H9 (cell line): ENCODE data around the gene DTNA. TPM values are rescaled to one million over a fixed set of nuclear protein-coding genes. Genes with fewer than 3 reads are reported as not detected.

ENCODE experiments used
- DNase-seq: peaks from one replicate; pipeline ENCODE4 v3.0.0-alpha.2; 2017
- H2AFZ ChIP-seq: one replicate; pipeline ENCODE4 v1.6.1; 2013; ENCODE audit warnings: mild to moderate bottlenecking, low read length, control low read depth, moderate library complexity
- H2AK5ac ChIP-seq: 2 replicates; pipeline ENCODE4 v1.6.1; 2013; ENCODE audit warnings: low read length, control low read depth, mixed read lengths; ENCODE audit not compliant: insufficient read length
- H2BK120ac ChIP-seq: one replicate; pipeline ENCODE4 v1.6.1; 2013; ENCODE audit warnings: low read depth, mild to moderate bottlenecking, low read length, control low read depth, inconsistent platforms; ENCODE audit not compliant: poor library complexity, severe bottlenecking
- H2BK12ac ChIP-seq: 2 replicates; pipeline ENCODE4 v1.6.1; 2013; ENCODE audit warnings: low read length, control low read depth, mixed read lengths, low read depth; ENCODE audit not compliant: insufficient read length
- H2BK15ac ChIP-seq: 2 replicates; pipeline ENCODE4 v1.6.1; 2013; ENCODE audit warnings: low read depth, low read length, control low read depth
- H2BK20ac ChIP-seq: one replicate; pipeline ENCODE4 v1.6.1; 2013; ENCODE audit warnings: low read depth, mild to moderate bottlenecking, low read length, control low read depth, inconsistent platforms; ENCODE audit not compliant: poor library complexity, severe bottlenecking
- H2BK5ac ChIP-seq: 2 replicates; pipeline ENCODE4 v1.6.1; 2013; ENCODE audit warnings: low read length, control low read depth, mixed read lengths; ENCODE audit not compliant: insufficient read length
- H3K14ac ChIP-seq: 2 replicates; pipeline ENCODE4 v1.6.1; 2013; ENCODE audit warnings: low read length, control low read depth; ENCODE audit not compliant: insufficient read depth
- H3K18ac ChIP-seq: 2 replicates; pipeline ENCODE4 v1.6.1; 2013; ENCODE audit warnings: low read depth, mild to moderate bottlenecking, mixed read lengths, low read length, control low read depth; ENCODE audit not compliant: insufficient read length
- H3K23ac ChIP-seq: 2 replicates; pipeline ENCODE4 v1.6.1; 2013; ENCODE audit warnings: low read length, control low read depth, mixed read lengths, low read depth; ENCODE audit not compliant: insufficient read length
- H3K23me2 ChIP-seq: 2 replicates; pipeline ENCODE4 v1.6.1; 2013; ENCODE audit warnings: low read depth, mild to moderate bottlenecking, mixed read lengths, low read length, control low read depth; ENCODE audit not compliant: insufficient read length, poor library complexity, severe bottlenecking
- H3K27ac ChIP-seq: 2 replicates; pipeline ENCODE4 v1.5.1; 2013; ENCODE audit warnings: low read length, control low read depth, mixed read lengths, low read depth; ENCODE audit not compliant: insufficient read length
- H3K27me3 ChIP-seq: 2 replicates; pipeline ENCODE4 v1.6.1; 2013; ENCODE audit warnings: low read length, control low read depth, inconsistent platforms; ENCODE audit not compliant: insufficient read depth
- H3K4ac ChIP-seq: 2 replicates; pipeline ENCODE4 v1.6.1; 2013; ENCODE audit warnings: low read depth, mild to moderate bottlenecking, control low read depth, inconsistent platforms, low read length, moderate library complexity
- H3K4me1 ChIP-seq: 2 replicates; pipeline ENCODE4 v1.6.1; 2013; ENCODE audit warnings: low read length, control low read depth, inconsistent platforms; ENCODE audit not compliant: insufficient read depth
- H3K4me2 ChIP-seq: 2 replicates; pipeline ENCODE4 v1.6.1; 2013; ENCODE audit warnings: low read length, control low read depth, mixed read lengths; ENCODE audit not compliant: insufficient read length, insufficient read depth
- H3K56ac ChIP-seq: 2 replicates; pipeline ENCODE4 v1.6.1; 2013; ENCODE audit warnings: low read depth, mild to moderate bottlenecking, mixed read lengths, low read length, control low read depth; ENCODE audit not compliant: insufficient read length
- H3K79me1 ChIP-seq: 2 replicates; pipeline ENCODE4 v1.6.1; 2013; ENCODE audit warnings: low read depth, mild to moderate bottlenecking, moderate library complexity, low read length, control low read depth, inconsistent platforms; ENCODE audit not compliant: insufficient read depth, poor library complexity, severe bottlenecking
- H3K79me2 ChIP-seq: 2 replicates; pipeline ENCODE4 v1.6.1; 2013; ENCODE audit warnings: low read length, control low read depth, inconsistent platforms; ENCODE audit not compliant: insufficient read depth
- H3K9ac ChIP-seq: 2 replicates; pipeline ENCODE4 v1.6.1; 2013; ENCODE audit warnings: low read length, control low read depth, mixed read lengths; ENCODE audit not compliant: insufficient read length; ENCODE audit errors: extremely low read depth
- H3K9me3 ChIP-seq: one replicate; pipeline ENCODE4 v1.6.1; 2013; ENCODE audit warnings: low read depth, low read length, inconsistent platforms; ENCODE audit not compliant: control insufficient read depth
- H3T11ph ChIP-seq: one replicate; pipeline ENCODE4 v1.6.1; 2013; ENCODE audit warnings: mild to moderate bottlenecking, low read length, control low read depth, inconsistent platforms
- H4K20me1 ChIP-seq: one replicate; pipeline ENCODE4 v1.6.1; 2013; ENCODE audit not compliant: control insufficient read depth, insufficient read length, insufficient read depth
- H4K5ac ChIP-seq: 2 replicates; pipeline ENCODE4 v1.6.1; 2013; ENCODE audit warnings: low read depth, mild to moderate bottlenecking, mixed read lengths, low read length, control low read depth; ENCODE audit not compliant: insufficient read length
- H4K8ac ChIP-seq: replicated peaks from 2 replicates; pipeline ENCODE4 v1.6.1; 2013; ENCODE audit warnings: low read length, control low read depth, mixed read lengths, low read depth; ENCODE audit not compliant: insufficient read length
- H4K91ac ChIP-seq: 2 replicates; pipeline ENCODE4 v1.6.1; 2013; ENCODE audit warnings: low read depth, mild to moderate bottlenecking, moderate library complexity, mixed read lengths, low read length, control low read depth; ENCODE audit not compliant: insufficient read length
- H3K27ac Mint-ChIP-seq, 3 experiments: 2 replicates in 2 of 3; 3 replicates in 1 of 3; pipeline ENCODE4 v1.8.0; 2020 to 2021; ENCODE audit warnings: mixed read lengths in 3 of 3, mild to moderate bottlenecking in 1 of 3, moderate library complexity in 1 of 3
- H3K27me3 Mint-ChIP-seq: 2 replicates; pipeline ENCODE4 v1.8.0; 2021; ENCODE audit warnings: low read depth, mild to moderate bottlenecking, moderate library complexity, mixed read lengths
- H3K36me3 Mint-ChIP-seq, 3 experiments: 2 replicates in 2 of 3; 3 replicates in 1 of 3; pipeline ENCODE4 v1.8.0; 2020 to 2021; ENCODE audit warnings: low read depth in 3 of 3, mixed read lengths in 3 of 3; ENCODE audit not compliant: insufficient read depth in 1 of 3
- H3K4me1 Mint-ChIP-seq, 2 experiments: 2 replicates each; pipeline ENCODE4 v1.8.0; 2020; ENCODE audit warnings: mixed read lengths in 2 of 2
- H3K4me3 Mint-ChIP-seq, 2 experiments: 2 replicates in 1 of 2; 3 replicates in 1 of 2; pipeline ENCODE4 v1.8.0; 2020 to 2021; ENCODE audit warnings: mild to moderate bottlenecking in 2 of 2, mixed read lengths in 2 of 2, moderate library complexity in 1 of 2
- H3K9me3 Mint-ChIP-seq, 2 experiments: 2 replicates in 1 of 2; 3 replicates in 1 of 2; pipeline ENCODE4 v1.8.0; 2020; ENCODE audit warnings: mild to moderate bottlenecking in 2 of 2, mixed read lengths in 2 of 2, moderate library complexity in 1 of 2
- CTCF ChIP-seq: fragments of 200-600 bp; sonication (generic); conservative IDR thresholded peaks from 3 replicates; pipeline ENCODE4 v1.8.0; 2021; ENCODE audit warnings: antibody characterized with exemption, mild to moderate bottlenecking
- WGBS: extraction: QIAGEN DNeasy Blood & Tissue Kit; methylation state at CpG from one replicate; pipeline ENCODE4 v1.1.7; 2013; ENCODE audit warnings: missing lambda C conversion rate, low lambda C conversion rate, mixed read lengths; ENCODE audit not compliant: insufficient read length; ENCODE audit errors: extremely low coverage; 5-methylcytosine and 5-hydroxymethylcytosine counted together
- total RNA-seq: library from RNA; stranded (reverse); gene quantifications from 2 replicates; pipeline ENCODE4 v1.2.1, GENCODE V29; 2021

The DTNA gene
- total RNA-seq, 1 experiment from 2014 or later, result 25.5 TPM

- Histone ChIP-seq H4K91ac (no peak overlapping the region), H2BK12ac (no peak overlapping the region), H3K79me1 (no peaks in the 10 kb centered on the region), H3K79me2 (no peaks in the 10 kb centered on the region), H2BK15ac (no peak overlapping the region), H2BK120ac (no peak overlapping the region), H3K27ac (no peak overlapping the region), H3K4ac (no peak overlapping the region), H3K18ac (no peak overlapping the region), H3K27me3 (no peaks in the 10 kb centered on the region), H3T11ph (no peak overlapping the region), H3K4me2 (no peak overlapping the region), H2BK5ac (no peak overlapping the region), H4K5ac (no peak overlapping the region), H3K14ac (no peak overlapping the region), H2AK5ac (no peak overlapping the region), H3K23ac (no peak overlapping the region), H2AFZ (no peak overlapping the region), H2BK20ac (no peak overlapping the region), H3K4me1 (no peaks in the 10 kb centered on the region), H3K9me3 (no peaks in the 10 kb centered on the region), H3K9ac (no peak overlapping the region), H3K23me2 (no peaks in the 10 kb centered on the region), H4K20me1 (no peaks in the 10 kb centered on the region), H4K8ac (no peak overlapping the region), H3K56ac (no peak overlapping the region)
- no peak for TF ChIP-seq CTCF
- no peaks in the 10 kb centered on the region for H3K9me3 Mint-ChIP-seq
- H3K27ac Mint-ChIP-seq, result no peak overlapping the region; a peak in 2 of 7 replicates
- no peak for DNase-seq
- H3K4me3 Mint-ChIP-seq, result no peak overlapping the region
- peaks cover 4 to 6% of the 10 kb centered on the region in 2 experiments; a peak in 3 of 4 replicates for H3K4me1 Mint-ChIP-seq
- no peaks in the 10 kb centered on the region for H3K36me3 Mint-ChIP-seq
- no peaks in the 10 kb centered on the region for H3K27me3 Mint-ChIP-seq
- WGBS, result no CpG with 5 or more reads among the region's 1 CpG
Observed at GRCh38 chr18:34928754-34929335, 218.7 kb downstream of the DTNA start.
